Breast epithelium (tissue), 4 donors: ENCODE measurements around the gene TIE1. TPM values are rescaled to one million over a fixed set of nuclear protein-coding genes. Genes with fewer than 3 reads are reported as not detected.

Experiments
- DNase-seq, 2 donors: peaks; one replicate each; pipeline ENCODE4 v3.0.0-alpha.2; 2019; ENCODE audit warnings: low spot score in 2 of 2
- H3K27ac ChIP-seq, 2 donors: fragments of 200-600 bp; sonication (generic) in 1 of 2; one replicate each; pipeline ENCODE4 v1.5.1; 2016 to 2019; ENCODE audit warnings: mild to moderate bottlenecking in 1 of 2
- H3K27me3 ChIP-seq, 2 donors: fragments of 200-600 bp; sonication (generic) in 1 of 2; one replicate each; pipeline versions ENCODE4 v1.5.1 to v1.6.0; 2017 to 2019; ENCODE audit warnings: control low read depth in 1 of 2, mild to moderate bottlenecking in 1 of 2
- H3K36me3 ChIP-seq: fragments of 200-600 bp; one replicate; pipeline ENCODE4 v1.5.1; 2019
- H3K4me1 ChIP-seq, 2 donors: fragments of 200-600 bp; sonication (generic); one replicate each; pipeline ENCODE4 v1.5.1; 2016 to 2019; ENCODE audit warnings: control low read depth in 1 of 2
- H3K4me3 ChIP-seq, 3 donors: fragments of 200-600 bp; sonication (generic); 1 replicate in 2 of 3; 2 replicates in 1 of 3; pipeline ENCODE4 v1.5.1; 2016 to 2019; ENCODE audit warnings: mild to moderate bottlenecking in 3 of 3, moderate library complexity in 2 of 3
- H3K9me3 ChIP-seq, 2 donors: fragments of 200-600 bp; sonication (generic) in 1 of 2; one replicate each; pipeline ENCODE4 v1.5.1; 2016 to 2019; ENCODE audit warnings: control low read depth in 1 of 2
- CTCF ChIP-seq, 3 donors: fragments of 450-650 bp; IDR thresholded peaks; one replicate each; pipeline ENCODE4 v1.5.1; 2016 to 2017; ENCODE audit warnings: antibody characterized with exemption in 3 of 3, mild to moderate bottlenecking in 3 of 3, moderate library complexity in 3 of 3
- POLR2A ChIP-seq: fragments of 450-650 bp; IDR thresholded peaks from one replicate; pipeline ENCODE4 v1.6.1; 2016; ENCODE audit warnings: antibody characterized with exemption, mild to moderate bottlenecking, moderate library complexity
- POLR2AphosphoS5 ChIP-seq, 3 donors: sonication (generic); formaldehyde crosslinking; IDR thresholded peaks; one replicate each; pipeline ENCODE4 v1.6.1; 2017; ENCODE audit warnings: antibody characterized with exemption in 3 of 3
- intact Hi-C: fragments of 100-400 bp; cut with DNase I; formaldehyde crosslinking; loops from one replicate; pipeline ENCODE4 v1.15.1; 2023; ENCODE audit warnings: low total_unique reads
- total RNA-seq, 3 donors: library from RNA; depleted of rRNA; stranded (reverse); fragments of >200 nt; gene quantifications; one replicate each; pipeline ENCODE4 v1.1.0, GENCODE V29; 2016

TIE1 gene
- total RNA-seq, 3 donors from 2014 or later, result 9.4 to 39.0 (median 24.2) TPM

- no peak overlapping the region for H3K27ac ChIP-seq
- peaks cover 0 to 4% of the 10 kb centered on the region in 2 donors for H3K9me3 ChIP-seq
- H3K27me3 ChIP-seq, result no peaks in the 10 kb centered on the region
- no peaks in the 10 kb centered on the region for H3K36me3 ChIP-seq
- H3K4me1 ChIP-seq, result no peaks in the 10 kb centered on the region
- DNase-seq, result no peak
- intact Hi-C loops, result no loop called here
- H3K4me3 ChIP-seq, result no peak overlapping the region
- TF ChIP-seq POLR2AphosphoS5 (IDR thresholded peaks at IDR 0.05) (no peak), POLR2A (no peak), CTCF (IDR thresholded peaks at IDR 0.05) (no peak)
These were observed 26.9 kb downstream of the TIE1 start for GRCh38 chr1:43327549-43328292.

GRCh38 chr1:43329995-43330751, 29.4 kb downstream of the TIE1 start:
- Histone ChIP-seq H3K27ac (peak overlapping the region in 1 of 2 donors; percentile 64), H3K36me3 (no peaks in the 10 kb centered on the region), H3K4me1 (no peaks in the 10 kb centered on the region), H3K27me3 (no peaks in the 10 kb centered on the region), H3K4me3 (no peak overlapping the region), H3K9me3 (no peaks in the 10 kb centered on the region)
- no peak for DNase-seq
- intact Hi-C loops, result no loop called here
- no peak for TF ChIP-seq POLR2A
- TF ChIP-seq POLR2AphosphoS5 (IDR thresholded peaks at IDR 0.05), result no peak
- no peak for TF ChIP-seq CTCF (IDR thresholded peaks at IDR 0.05)

- Histone ChIP-seq H3K9me3 (no peaks in the 10 kb centered on the region), H3K27ac (no peak overlapping the region), H3K36me3 (no peaks in the 10 kb centered on the region), H3K27me3 (no peaks in the 10 kb centered on the region), H3K4me3 (no peak overlapping the region), H3K4me1 (no peaks in the 10 kb centered on the region)
- no peak for DNase-seq
- no peak for TF ChIP-seq POLR2A
- no peak for TF ChIP-seq CTCF (IDR thresholded peaks at IDR 0.05)
- no peak for TF ChIP-seq POLR2AphosphoS5 (IDR thresholded peaks at IDR 0.05)
- intact Hi-C loops, result no loop called here
These were observed 30.9 kb downstream of the TIE1 start for GRCh38 chr1:43331688-43332087.

- H3K4me3 ChIP-seq, result no peak overlapping the region
- H3K4me1 ChIP-seq, result no peaks in the 10 kb centered on the region
- no peak overlapping the region for H3K27ac ChIP-seq
- TF ChIP-seq POLR2AphosphoS5 (IDR thresholded peaks at IDR 0.05), result no peak
- TF ChIP-seq CTCF (IDR thresholded peaks at IDR 0.05), result no peak
- TF ChIP-seq POLR2A, result no peak
- H3K9me3 ChIP-seq, result no peaks in the 10 kb centered on the region
- intact Hi-C loops, result no loop called here
- no peaks in the 10 kb centered on the region for H3K36me3 ChIP-seq
- no peaks in the 10 kb centered on the region for H3K27me3 ChIP-seq
- no peak for DNase-seq
These were observed 33.8 kb downstream of the TIE1 start for GRCh38 chr1:43334453-43335205.
